HG02884 (cell line): ENCODE data around the gene TMEM266.

Experiments used
- ATAC-seq: cut with Tn5 transposase; IDR thresholded peaks from one replicate; pipeline ENCODE4 v1.9.1; 2021; ENCODE audit warnings: mild to moderate bottlenecking, moderate library complexity; ENCODE audit not compliant: unreplicated experiment

Gene TMEM266

DNA sequence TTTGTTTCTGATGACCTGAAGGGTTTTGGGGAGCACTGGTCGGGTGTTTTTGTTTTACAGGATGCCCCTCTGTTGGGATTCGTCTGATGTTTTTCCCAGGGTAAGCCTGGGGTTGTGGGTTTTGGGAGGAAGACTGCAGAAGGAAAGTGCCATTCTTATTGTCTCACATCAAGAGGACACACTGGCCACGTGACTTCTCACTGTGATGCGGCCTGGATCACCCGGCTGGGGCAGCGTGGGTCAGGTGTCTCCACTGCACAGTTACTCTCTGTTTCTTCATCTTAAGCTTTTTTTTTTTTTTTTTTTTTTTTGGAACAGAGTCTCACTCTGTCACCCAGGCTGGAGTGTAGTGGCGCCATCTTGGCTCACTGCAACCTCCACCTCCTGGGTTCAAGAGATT, 120.5 kb downstream of the TMEM266 start:
- no peak for ATAC-seq

DNA sequence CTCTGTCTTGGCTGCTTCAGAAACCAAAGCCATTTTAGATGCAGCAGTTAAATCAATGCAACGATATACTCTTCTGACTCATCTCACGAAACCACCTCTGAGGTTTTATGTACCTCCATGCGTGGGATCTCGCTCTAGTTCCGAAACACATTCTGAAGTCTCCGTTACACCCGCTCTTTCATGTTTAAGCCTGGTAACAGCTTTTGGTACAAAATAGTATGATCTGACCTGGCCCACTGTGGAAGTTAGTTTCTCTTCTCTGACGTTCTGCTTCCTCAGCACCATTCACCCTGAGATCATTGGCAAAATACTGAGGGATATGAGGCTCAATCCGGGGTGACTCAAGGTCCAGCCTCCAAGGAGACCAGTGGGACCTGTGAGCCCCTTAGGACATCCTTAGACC, 121.9 kb downstream of the TMEM266 start:
- peak; percentile 65 for ATAC-seq

DNA sequence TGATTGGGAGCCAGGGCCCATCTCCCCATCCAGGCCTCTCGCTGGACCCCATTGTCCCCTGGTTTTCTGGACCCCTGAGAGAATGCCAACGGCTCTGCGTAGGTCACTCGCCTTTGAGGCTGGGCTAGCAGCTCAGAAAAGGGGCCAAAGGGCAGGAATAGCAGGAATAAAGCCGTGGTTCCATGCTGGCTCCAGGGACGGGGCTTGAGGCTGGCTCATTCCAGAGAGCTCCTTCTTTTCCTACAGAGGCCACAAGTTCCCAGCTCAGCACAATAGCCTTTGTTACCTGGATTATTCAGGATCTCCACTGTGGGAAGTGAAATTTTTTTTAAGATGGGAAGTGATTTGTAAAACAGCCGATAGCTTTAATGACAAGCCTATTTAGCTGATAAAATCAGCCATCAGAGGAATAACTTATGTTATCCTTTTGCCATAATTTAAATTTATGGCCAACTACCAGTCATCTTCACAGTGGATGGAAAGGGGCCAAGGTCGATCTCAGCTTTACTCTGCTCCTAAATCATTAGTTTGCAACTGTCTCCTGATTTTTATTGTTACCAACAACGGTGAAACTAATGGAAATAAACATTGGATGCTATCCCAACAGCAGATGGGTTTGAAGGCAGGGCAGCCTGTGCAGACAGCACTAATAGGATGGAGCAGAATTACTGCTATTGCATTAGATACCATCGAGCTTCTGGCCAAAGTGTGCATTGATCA, 124.3 kb downstream of the TMEM266 start:
- no peak for ATAC-seq

DNA sequence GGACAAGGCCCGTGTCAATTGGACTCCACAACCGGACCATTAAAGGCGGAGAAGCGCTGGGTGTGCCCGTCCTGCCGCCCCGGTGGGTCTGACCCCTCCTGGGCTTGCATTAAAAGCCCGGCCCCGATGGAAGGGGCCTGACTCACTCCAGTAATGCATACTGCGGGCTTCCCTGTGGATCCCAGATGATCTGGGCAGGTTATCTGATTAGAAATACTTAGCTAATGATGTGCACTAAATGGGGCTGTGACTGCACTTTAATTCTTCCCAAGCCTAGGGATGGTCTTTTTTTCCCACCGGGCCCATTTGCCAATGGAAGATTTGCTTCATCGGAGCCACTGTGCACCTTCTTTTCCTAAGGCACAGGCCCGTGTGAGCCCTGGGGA, 124.9 kb downstream of the TMEM266 start:
- ATAC-seq: no peak

DNA sequence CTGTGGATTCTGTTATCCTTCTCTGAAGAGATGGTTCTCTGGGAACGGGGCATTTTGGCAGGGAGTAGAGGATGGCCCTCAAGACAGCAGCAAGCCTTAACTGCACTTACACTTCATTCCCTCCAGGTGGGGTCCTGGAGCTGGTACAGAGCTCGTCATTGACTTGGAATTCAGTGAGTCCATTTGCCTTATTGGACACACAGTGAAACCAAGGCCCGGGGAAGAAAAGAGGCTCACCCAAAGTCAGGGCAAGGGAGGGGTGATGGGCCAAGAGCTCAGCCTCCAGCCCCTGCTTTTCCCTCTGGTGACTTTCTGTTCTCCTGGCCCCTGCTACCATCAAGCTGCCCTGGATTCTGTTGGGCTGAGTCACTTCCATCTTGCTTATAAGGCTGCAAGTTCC, 125.9 kb downstream of the TMEM266 start:
- ATAC-seq: no peak

DNA sequence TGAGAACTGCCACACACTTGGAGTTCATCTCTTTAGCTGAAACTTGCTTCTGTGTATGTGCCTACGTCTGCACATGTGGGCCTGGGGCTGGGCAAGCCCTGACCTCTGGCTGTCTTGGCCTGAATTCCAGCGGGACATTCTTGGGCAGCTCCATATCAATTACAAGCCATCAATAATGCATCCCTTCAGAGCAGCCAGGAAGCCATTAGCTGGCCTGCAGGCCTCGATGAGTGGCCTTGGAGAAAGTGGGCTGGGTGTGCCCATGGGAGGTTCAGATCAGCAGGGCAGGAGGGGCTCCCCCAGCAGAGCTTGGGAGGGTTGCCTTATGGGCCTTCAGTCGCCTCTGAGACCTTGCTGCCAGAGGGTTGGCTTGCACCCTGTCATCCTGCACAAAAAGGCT, 127.4 kb downstream of the TMEM266 start:
- no peak for ATAC-seq

DNA sequence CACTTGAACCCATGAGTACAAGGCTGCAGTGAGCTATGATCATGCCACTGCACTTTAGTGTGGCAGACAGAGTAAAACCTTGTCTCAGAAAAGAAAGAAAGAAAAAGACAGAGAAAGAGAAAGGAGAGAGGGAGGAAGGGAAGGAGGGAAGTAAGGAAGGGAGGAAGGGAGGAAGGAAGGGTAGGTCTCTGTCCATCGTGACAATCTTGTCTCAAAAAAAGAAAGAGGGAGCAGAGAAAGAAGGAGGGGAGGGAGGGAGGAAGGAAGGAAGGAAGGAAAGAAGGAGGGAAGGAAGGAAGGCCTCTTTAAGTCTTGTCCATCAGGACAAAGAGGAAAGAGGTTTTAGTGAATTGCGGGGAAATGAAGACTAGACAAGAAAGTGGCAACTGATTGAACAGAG, 129.3 kb downstream of the TMEM266 start:
- no peak for ATAC-seq

DNA sequence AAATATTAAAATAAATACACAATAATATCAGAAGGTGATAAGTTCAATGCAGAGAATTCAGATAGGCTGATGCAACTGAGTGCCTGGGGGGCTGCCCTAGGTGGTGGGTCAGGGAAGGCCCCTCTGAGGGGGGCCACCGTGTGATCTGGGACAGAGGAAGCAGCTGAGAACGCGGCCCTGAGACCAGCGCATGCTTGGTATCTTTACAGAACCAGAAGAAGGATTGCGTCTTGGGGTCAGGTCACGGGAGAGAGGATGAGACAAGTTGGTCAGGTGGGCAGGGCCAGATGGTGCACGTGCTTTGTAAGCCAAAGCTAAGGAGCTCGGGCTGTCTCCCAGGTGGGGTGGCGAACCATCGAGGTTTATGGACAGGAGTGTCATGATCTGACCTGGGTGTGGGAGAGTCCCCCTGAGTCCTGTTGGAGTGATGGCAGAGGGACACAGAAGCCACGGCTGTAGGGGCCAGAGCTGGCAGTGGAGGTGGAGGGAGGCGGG, 130.3 kb downstream of the TMEM266 start:
- ATAC-seq: no peak

DNA sequence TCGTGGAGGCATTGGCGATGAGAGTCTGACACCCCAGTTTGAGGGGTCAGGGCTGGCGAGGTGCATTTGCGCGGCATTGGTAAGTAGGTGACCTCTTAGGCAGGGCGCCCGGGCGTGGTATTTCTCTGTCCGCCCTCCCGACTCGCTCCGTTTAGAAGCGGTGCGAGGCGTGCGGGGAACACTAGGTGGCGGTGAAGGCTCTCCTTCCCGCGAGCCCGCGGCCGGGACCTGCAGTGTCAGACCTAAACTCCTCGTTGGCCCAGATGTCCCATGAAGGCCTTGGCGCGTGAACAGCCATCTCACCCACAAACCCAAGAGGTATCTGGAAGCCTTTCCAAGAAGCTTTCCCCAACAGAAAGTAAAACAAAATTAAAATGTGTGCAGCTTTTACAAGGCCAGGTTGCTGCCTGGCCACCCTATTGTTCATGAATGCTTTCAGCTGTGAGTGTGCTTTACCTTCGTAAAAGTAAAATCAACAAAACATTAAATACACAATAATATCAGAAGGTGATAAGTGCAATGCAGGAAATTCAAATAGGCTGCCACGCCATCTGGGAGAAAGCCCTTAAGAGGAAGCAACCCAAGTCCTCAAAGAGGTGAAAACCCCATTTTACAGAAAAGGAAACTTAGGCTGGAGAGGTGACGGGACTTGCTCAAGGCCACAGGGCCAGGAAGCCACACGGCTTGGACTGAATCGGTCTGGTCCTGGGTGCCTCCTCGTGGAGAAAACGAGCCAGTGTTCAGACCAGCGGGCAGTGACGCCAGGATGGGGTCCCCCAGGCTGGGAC, 131.2 kb downstream of the TMEM266 start:
- peak; percentile 87 for ATAC-seq

DNA sequence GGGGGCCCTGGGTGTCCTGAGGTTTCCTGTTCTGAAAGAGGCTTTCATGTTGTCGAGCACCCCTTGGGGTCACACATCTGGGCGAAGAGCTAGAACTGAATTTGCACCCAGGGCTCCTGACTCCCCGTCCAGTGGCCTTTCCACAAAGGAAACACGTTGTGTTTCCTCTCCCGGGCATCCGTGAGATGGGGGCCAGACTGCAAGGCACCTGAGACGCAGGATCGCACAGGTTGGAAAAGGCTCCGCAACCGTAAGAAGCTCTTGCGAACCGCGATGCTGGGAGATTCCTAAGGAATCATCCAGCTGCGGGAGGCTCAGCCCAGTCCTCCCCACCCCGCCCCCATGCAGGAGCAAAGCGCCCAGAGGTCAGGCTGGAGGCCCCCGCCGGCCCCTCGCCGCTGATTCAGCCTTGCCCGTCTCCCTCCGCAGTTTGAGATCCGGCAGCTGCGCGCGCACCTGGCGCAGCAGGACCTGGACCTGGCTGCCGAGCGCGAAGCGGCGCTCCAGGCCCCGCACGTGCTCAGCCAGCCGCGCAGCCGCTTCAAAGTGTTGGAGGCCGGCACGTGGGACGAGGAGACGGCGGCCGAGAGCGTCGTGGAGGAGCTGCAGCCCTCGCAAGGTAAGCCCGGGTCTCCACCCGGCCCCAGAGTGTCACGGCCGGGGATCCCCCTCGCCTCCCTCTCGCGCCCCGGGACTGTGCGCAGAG, 131.9 kb downstream of the TMEM266 start:
- no peak for ATAC-seq

DNA sequence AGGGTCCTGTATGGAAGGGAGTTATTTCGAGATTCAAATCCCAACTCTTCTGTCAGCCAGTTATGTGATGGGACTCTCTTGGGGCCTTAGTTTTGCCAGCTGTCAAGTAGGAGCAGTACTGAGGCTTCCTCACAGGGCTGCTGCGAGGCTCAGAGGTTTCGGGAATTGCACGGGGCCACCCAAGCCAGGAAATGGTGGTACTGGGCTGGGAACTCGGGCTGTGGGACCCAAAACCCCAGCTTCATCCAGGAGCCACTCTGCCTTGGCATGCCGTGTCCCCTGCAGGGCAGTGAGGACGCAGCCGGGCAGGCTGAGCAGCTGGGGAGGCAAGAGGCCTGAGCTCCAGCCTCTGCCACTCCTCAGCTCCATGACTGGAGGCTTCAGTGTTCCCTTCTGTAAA, 132.9 kb downstream of the TMEM266 start:
- no peak for ATAC-seq

DNA sequence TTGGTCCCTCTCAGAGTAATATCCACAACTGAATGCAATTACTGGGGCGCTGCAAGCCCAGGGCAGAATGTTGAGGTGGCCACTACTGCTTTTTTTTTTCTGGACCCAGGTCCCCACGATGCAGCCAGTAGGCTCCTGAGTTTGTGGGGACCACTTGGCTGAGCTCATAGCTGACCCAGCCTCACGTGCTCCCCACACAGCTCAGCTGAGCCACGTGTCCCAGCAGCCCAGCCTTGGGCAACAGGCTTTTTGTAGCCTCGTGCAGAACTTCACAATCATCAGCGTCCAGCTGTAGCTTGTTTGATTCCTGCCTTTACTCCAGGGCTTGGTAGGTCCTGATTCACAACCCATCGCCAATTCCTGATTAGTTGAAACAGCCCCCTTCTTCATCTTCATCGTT, 134.1 kb downstream of the TMEM266 start:
- ATAC-seq: no peak

DNA sequence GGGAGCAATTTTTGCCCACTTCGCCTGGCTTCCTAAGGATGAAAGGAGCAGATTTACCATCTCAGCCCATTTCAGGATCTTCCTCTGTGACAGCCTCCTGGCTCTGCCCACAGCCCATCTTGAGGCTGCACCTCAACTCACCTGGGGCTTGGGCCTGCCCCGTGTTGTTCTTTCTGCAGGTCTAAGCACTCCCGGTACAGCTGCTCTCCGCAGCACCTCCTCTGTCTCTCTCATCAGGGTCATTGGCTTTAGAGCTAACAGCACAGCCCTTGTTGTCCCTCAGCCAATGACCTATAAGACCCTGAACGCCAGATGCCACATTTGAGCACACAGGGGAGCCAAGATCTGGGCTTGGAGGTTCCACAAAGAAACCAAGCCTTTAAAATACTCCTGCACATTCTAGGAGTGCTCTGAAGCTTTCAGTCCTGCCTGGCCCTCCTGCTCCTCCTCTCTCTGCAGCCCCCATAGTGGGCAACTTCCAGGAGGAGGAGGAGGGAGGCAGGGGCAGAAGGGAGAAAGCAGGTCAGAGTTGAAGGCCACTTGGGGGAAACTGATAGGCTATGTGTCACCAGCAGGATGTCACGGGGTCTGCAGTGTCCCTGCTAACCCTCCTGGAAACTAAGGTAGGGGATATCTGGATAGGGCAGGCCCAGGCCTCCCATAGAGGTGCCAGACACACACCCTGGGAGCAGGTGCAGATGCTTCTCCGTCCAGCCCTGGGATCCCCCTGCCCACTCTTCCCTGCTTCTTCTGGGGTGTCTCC, 135.9 kb downstream of the TMEM266 start:
- ATAC-seq: no peak

DNA sequence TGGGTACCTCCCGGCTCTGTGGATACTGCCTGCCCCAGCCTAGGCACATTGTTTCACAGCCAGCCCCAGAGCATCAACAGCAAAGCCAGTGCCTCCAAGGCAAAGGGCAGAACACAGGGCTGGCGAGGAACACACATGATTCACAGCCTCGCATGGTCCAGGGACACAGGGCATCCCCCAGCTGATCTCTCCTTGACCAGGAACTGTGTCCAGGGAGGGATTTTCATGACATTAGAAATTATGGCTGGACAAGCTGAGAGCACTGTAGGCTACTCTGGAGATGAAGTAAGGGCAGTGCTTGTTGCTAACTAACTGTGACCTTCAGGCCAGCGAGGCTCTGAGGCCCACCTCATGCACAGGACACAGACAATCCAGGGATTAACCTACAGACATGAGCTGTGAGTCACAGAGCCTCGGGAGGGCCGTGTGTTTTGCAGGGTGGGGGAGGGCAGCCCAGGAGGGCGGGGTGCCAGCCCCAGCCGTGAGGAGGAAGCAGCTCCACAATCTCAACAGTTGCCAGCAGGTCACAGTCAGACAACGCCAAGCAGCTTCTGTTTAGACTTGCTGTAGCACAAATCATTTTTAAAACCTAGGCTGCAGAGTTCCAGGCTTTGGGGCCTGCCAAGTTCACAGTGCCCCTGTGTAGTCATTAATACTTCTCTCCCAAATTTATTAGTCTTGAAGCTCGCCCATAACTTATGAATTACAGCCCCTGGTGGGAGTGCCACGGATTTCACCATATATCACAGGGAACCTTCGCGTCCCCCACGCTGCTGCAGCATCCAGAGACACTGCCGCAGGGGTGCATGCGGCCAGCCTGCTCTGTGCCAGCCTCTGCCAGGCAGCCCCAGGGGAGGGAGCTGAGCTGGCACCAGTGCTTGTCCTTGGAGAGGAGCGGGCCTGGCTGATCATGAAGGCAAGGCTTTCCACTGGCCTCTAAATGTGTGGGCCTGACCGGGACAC, 136.8 kb downstream of the TMEM266 start:
- no peak for ATAC-seq

DNA sequence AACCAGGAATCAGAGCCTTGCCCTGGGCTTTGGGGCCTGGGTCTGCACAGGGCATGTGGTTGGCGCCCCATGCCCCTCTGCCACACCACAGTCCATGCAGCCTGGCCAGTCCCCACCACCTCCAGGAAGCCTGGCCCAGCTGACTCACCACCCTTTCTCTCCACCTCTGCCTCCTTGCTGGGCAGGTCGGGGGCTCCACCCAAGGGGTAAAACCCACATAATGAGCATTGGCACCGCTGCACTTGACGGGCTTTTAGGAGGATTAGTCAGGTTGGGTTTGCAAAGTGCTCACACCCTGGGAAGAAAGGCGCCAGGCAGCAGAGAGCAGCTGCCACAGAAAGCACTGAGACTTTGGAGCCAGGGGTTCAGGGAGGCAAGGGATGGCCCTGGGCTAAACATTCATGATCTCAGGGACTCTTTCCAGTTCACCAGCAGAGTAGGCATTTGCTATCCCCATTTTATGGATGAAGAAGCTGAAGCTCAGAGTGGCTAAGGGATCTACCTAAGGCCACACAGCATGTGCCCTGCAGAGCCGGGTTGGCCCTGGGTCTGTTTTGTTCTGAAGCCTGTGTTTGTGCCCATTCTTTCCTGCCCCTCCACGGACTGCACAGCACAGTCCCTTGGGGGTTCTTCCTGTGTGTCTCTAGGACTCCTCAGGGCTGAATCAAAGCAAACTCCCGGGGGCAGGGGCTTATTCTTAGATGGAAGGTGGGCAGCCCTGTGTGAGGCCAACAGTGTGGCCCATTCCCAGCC, 138.1 kb downstream of the TMEM266 start:
- no peak for ATAC-seq

DNA sequence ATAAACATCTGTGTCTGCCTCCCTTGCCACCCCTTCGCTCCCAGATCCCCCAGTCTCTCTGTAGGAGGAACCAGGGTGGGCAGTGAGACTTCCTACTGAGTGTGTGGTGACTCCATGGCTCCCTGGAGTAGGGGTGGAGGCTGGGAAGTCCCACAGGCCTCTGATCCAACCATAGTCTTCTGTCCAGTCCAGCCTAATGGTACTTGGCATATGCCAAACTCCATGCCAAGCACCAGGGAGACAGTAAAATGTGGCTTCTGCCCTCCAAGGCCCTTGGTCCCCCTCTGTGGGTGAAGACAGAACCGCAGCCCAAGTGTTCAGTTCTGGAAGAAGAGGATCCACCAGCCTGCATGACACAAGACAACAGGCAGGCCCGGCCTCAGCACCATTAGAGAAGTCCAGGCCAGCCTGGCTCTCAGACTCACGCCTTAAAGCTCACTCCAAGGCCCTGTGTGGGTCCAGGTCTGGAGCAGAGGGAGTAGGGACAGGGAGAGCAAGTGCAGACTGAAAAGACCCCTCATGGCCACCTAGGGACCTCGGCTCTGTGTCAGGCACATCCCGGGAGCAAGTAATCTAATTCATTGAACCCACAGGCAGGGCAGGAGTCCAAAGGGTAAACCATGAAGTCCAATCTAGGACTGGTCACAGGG, 138.8 kb downstream of the TMEM266 start:
- no peak for ATAC-seq

DNA sequence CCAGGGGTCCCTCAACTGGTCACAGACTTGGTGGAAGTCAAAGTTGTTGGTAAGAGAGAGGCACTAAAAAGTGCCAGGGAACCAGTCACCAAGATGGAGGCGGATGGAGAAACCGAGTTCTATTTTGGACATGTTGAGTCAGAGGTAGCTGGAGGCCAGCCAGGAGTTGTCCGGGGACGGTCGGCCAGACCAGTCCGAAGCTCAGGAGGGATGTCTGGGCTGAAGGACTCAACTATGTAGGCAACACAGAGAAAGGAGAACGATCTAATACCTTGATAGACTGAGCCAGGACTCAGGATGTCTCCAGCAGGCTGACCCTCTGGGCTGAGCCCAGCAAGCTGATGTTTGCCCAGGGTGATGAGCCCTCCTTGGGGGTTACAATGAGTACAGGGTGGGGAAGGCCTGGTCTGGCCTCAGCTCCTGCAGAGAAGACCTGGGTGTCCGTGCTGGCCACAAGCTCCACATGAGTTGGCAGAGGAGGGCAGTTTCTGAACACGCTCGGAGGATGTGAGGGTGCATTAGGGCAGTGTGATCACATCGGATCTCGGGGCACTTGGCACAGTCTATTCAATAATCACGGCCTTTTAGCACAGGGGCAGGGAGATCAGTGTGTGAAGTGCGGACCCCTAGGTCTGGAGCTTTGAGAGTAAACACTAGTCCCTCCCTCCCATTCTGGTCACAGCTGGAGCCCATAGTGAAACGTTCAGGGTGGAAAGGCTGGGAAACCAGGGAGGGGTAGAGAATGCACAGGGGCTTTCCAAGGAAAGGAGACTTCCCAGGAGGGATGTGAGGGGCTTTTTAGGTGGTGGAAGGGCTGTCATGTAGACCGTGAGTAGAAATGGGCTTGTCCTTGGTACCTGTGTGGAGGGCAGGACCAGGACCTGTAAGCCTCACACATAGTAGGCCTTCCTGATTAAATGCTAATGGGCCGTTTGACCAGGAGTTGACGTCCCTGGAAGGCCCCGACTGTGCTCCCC, 139.6 kb downstream of the TMEM266 start:
- no peak for ATAC-seq

DNA sequence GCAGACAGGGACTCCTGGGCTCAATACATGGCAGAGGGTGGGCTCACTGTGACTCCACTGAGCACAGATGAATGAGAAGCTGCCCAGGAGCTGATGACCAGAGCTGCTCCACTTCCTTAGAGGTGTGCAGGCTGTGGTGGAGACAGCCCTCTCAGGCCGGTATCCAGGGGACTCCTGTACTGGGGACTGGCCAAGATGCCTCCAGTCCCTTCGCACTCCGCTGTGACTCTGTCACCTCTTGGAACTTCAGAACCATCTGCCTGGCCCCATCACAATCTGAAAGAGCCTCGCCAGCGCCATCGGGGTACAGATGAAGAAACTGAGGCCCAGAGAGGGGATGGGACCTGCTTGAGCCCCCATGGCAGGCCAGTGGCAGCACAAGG, 140.3 kb downstream of the TMEM266 start:
- no peak for ATAC-seq
